ENCODE results near the gene SLC9A5.

The SLC9A5 gene

GRCh38 chr16:67294171-67294757 is 45.5 kb downstream of the SLC9A5 start:
- no peak for DNase-seq (ENCODE audit: low read depth)
- H3K4me3 ChIP-seq (ENCODE audit: low read depth, low read length), result no peak overlapping the region
- no peak for TF ChIP-seq CTCF (IDR thresholded peaks at IDR 0.05; ENCODE audit: low read depth, low read length, missing control alignments)

- H3K4me3 ChIP-seq (ENCODE audit: low read depth, low read length), result no peak overlapping the region
- DNase-seq (ENCODE audit: low read depth), result no peak
- TF ChIP-seq CTCF (IDR thresholded peaks at IDR 0.05; ENCODE audit: low read depth, low read length, missing control alignments), result no peak
These were observed 46.2 kb downstream of the SLC9A5 start for GRCh38 chr16:67294938-67295361.

- TF ChIP-seq CTCF (IDR thresholded peaks at IDR 0.05; ENCODE audit: low read depth, low read length, missing control alignments), result no peak
- no peak for DNase-seq (ENCODE audit: low read depth)
- no peak overlapping the region for H3K4me3 ChIP-seq (ENCODE audit: low read depth, low read length)
These were observed 47.6 kb downstream of the SLC9A5 start for GRCh38 chr16:67296420-67296819.

GRCh38 chr16:67298277-67298676 is 49.5 kb downstream of the SLC9A5 start:
- no peak for TF ChIP-seq CTCF (IDR thresholded peaks at IDR 0.05; ENCODE audit: low read depth, low read length, missing control alignments)
- no peak for DNase-seq (ENCODE audit: low read depth)
- H3K4me3 ChIP-seq (ENCODE audit: low read depth, low read length), result no peak overlapping the region

GRCh38 chr16:67299269-67299668 is 50.5 kb downstream of the SLC9A5 start:
- no peak for TF ChIP-seq CTCF (IDR thresholded peaks at IDR 0.05; ENCODE audit: low read depth, low read length, missing control alignments)
- DNase-seq (ENCODE audit: low read depth), result no peak
- H3K4me3 ChIP-seq (ENCODE audit: low read depth, low read length), result no peak overlapping the region

GRCh38 chr16:67301080-67301782 is 52.5 kb downstream of the SLC9A5 start:
- H3K4me3 ChIP-seq (ENCODE audit: low read depth, low read length), result no peak overlapping the region
- no peak for DNase-seq (ENCODE audit: low read depth)
- TF ChIP-seq CTCF (IDR thresholded peaks at IDR 0.05; ENCODE audit: low read depth, low read length, missing control alignments), result no peak

- no peak for DNase-seq (ENCODE audit: low read depth)
- no peak overlapping the region for H3K4me3 ChIP-seq (ENCODE audit: low read depth, low read length)
- no peak for TF ChIP-seq CTCF (IDR thresholded peaks at IDR 0.05; ENCODE audit: low read depth, low read length, missing control alignments)
These were observed 53.3 kb downstream of the SLC9A5 start for GRCh38 chr16:67302076-67302475.
